Upper lobe of left lung (tissue), 4 donors: ENCODE results near the gene NPIPB5.
"Not testable (repeated sequence)": the region's sequence is repeated elsewhere in the genome, so short reads cannot be mapped to it uniquely, and the experiment has no call there.

Experiments used
- POLR2A ChIP-seq, 4 donors: fragments of 450-650 bp; IDR thresholded peaks; one replicate each; pipeline ENCODE4 v1.5.1; 2016 to 2017; ENCODE audit warnings: antibody characterized with exemption in 4 of 4, mild to moderate bottlenecking in 2 of 4
- POLR2AphosphoS5 ChIP-seq, 2 donors: sonication (generic); formaldehyde crosslinking; IDR thresholded peaks; one replicate each; pipeline ENCODE4 v1.5.1; 2017; ENCODE audit warnings: antibody characterized with exemption in 2 of 2
- TF ChIP-seq, protein P1 (sequence below), 6 experiments: fragments of 450-650 bp in 4 of 6; fragments of 200-600 bp in 2 of 6; sonication (generic) in 2 of 6; IDR thresholded peaks; one replicate each; pipeline ENCODE4 v1.5.1; 2016 to 2019; ENCODE audit warnings: antibody characterized with exemption in 6 of 6

GRCh38 chr16:22556759-22557158 lies 46.1 kb downstream of the NPIPB5 start:
- TF ChIP-seq, protein P1, sequence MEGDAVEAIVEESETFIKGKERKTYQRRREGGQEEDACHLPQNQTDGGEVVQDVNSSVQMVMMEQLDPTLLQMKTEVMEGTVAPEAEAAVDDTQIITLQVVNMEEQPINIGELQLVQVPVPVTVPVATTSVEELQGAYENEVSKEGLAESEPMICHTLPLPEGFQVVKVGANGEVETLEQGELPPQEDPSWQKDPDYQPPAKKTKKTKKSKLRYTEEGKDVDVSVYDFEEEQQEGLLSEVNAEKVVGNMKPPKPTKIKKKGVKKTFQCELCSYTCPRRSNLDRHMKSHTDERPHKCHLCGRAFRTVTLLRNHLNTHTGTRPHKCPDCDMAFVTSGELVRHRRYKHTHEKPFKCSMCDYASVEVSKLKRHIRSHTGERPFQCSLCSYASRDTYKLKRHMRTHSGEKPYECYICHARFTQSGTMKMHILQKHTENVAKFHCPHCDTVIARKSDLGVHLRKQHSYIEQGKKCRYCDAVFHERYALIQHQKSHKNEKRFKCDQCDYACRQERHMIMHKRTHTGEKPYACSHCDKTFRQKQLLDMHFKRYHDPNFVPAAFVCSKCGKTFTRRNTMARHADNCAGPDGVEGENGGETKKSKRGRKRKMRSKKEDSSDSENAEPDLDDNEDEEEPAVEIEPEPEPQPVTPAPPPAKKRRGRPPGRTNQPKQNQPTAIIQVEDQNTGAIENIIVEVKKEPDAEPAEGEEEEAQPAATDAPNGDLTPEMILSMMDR (IDR thresholded peaks at IDR 0.05): not testable (repeated sequence)
- not testable (repeated sequence) for TF ChIP-seq POLR2A, POLR2AphosphoS5 (IDR thresholded peaks at IDR 0.05)
